ENCODE data around the gene VAPB. TPM values are rescaled to one million over a fixed set of nuclear protein-coding genes. Genes with fewer than 3 reads are reported as not detected.

The VAPB gene
- total RNA-seq, 2 donors from 2014 or later, result 53.5 to 63.3 TPM

GRCh38 chr20:58375759-58376352 lies 13.2 kb upstream of the VAPB start:
- no peak for DNase-seq
- intact Hi-C loops (cut with DNase I, micrococcal nuclease), result no loop called here
- no peak for ATAC-seq

- ATAC-seq, result no peak
These were observed 12.0 kb upstream of the VAPB start for GRCh38 chr20:58377017-58377416.

GRCh38 chr20:58377766-58378401 lies 11.1 kb upstream of the VAPB start:
- ATAC-seq, result no peak

More at GRCh38 chr20:58377017-58377416, 12.0 kb upstream of the VAPB start:
- no peak for DNase-seq
- intact Hi-C loops (cut with DNase I, micrococcal nuclease), result no loop called here

GRCh38 chr20:58378704-58379103 lies 10.3 kb upstream of the VAPB start:
- ATAC-seq, result no peak
- intact Hi-C loops (cut with DNase I, micrococcal nuclease), result no loop called here
- no peak for DNase-seq

More at GRCh38 chr20:58377766-58378401, 11.1 kb upstream of the VAPB start:
- intact Hi-C loops (cut with DNase I, micrococcal nuclease), result no loop called here
- DNase-seq, result no peak

DNA sequence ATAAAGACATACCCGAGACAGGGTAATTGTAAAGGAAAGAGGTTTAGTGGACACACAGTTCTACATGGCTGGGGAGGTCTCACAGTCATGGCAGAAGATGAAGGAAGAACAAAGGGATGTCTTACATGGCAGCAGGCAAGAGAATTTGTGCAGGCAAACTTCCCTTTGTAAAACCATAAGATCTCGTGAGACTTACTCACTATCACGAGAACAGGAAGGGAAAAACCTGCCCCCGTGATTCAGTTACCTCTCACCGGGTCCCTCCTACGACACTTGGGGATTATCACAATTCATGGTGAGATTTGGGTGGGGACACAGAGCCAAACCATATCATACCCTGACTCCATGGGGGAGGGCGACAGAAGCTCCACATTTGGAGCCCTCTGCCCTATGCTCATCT lies 7.4 kb upstream of the VAPB start:
- intact Hi-C loops (cut with DNase I, micrococcal nuclease), result no loop called here
- DNase-seq (no peak), ATAC-seq (no peak)

GRCh38 chr20:58382096-58382495 lies 6.9 kb upstream of the VAPB start:
- intact Hi-C loops (cut with DNase I, micrococcal nuclease), result no loop called here
- ATAC-seq (peak; percentile 58), DNase-seq (no peak)

DNA sequence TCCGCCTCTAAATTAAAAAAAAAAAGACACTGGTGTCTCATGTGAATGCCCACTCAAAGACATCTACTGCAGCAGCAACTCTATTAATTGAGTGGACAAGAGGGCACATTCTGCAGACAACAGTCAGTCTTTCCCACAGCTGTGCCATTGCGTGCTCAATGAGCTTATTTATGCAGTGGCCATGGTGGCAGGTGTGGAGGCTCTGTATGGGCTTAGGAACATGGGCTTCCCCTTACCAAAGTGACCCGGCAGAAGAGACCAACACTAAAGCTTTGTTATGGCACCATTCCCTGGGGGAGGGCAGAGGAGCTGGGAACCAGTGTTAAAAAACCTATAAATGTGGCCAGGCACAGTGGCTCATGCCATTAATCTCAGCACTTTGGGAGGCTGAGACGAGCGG lies 4.2 kb upstream of the VAPB start:
- ATAC-seq, result no peak
- intact Hi-C loops (cut with DNase I, micrococcal nuclease), result no loop called here
- no peak for DNase-seq

DNA sequence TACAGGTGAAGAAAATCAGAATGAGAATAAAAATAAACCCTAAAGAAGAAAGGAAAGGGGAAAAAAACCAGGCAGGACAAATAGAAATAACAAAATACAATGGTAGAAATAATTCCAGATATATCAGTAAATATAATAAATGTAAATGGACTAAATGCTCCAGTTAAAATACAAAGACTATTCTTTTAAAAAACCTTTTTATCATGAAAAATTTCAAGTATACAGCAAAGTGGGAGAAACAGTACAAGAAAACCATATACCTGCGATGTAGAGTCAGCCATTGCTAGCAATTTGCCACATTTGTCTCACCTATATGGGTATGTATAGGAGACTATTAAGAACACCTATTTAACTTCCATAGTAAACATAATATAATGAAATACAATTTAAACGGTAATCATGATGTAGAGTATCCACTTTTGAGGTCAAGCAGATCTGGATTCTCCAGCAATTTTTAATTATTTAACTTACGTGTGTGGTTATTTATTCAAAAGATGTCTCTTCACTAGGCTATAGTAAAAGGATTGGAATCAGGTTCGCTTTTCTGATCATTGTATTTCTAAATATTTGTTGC lies 914 bp upstream of the VAPB start:
- DNase-seq (no peak), ATAC-seq (no peak)
- intact Hi-C loops (cut with DNase I, micrococcal nuclease), result no loop called here

DNA sequence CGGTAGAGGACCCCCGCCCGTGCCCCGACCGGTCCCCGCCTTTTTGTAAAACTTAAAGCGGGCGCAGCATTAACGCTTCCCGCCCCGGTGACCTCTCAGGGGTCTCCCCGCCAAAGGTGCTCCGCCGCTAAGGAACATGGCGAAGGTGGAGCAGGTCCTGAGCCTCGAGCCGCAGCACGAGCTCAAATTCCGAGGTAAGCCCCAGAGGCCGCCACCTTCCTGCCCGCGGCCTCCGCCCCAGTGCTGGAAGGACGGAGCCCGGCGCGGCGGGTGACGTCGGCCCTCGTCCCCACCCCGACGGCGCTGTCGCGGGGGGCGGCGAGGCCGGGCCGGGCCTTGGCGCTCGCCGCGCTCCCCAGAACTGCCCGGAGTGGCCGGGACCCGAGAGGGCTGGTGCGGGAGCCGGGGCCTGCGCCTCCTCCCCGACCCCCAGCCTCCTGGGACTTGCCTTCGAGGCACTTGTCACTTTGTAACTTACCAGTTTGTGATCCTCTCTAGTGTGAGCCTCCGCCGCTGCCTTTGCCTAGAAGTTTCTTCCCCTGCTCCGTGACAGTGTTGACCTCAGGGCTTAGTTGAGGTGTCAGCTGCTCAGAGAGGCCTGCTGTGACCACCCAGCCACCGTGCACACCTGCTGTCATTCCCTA lies 417 bp downstream of the VAPB start:
- intact Hi-C loops (cut with DNase I, micrococcal nuclease), result no loop called here

DNA sequence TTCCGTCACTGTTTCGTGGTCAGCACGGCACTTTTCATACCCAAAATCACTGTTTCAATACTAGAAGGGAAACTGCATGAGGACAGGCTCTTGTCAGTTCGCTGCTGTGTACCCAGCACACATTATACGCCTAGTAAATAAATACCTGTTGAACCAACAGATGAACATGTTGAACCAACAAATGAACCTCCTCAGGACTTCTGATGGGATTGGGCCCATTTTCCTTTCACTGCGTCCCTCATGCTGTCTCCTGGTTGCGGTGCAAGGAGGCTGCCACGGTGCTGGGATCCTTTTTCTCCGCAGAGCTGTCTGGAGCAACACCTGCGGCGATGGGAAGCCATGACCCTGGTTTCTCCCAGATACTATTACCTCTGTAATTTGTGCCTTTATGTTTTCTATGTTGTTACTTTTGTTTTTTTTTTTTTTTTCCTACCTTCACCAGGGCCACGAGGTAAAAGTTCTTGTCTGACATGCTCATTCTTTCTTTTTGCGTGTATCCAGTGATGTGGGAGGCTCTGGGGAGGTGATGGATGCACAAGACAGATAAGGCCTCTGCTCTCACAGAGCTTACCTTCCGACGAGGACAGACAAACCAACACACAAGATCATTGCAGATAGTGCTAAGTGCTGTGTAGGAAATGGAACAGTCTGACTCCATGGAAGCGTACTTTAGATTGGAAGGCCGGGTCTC lies 1.1 kb downstream of the VAPB start:
- DNase-seq (peak in 1 of 2 donors; percentile 23), ATAC-seq (no peak)
- intact Hi-C loops (cut with DNase I, micrococcal nuclease), result no loop called here

More for the DNA sequence above, 417 bp downstream of the VAPB start:
- peak; percentile 73 for ATAC-seq
- DNase-seq, result no peak

GRCh38 chr20:58390659-58391035 lies 1.6 kb downstream of the VAPB start:
- DNase-seq (no peak), ATAC-seq (no peak)
- intact Hi-C loops (cut with DNase I, micrococcal nuclease), result no loop called here

DNA sequence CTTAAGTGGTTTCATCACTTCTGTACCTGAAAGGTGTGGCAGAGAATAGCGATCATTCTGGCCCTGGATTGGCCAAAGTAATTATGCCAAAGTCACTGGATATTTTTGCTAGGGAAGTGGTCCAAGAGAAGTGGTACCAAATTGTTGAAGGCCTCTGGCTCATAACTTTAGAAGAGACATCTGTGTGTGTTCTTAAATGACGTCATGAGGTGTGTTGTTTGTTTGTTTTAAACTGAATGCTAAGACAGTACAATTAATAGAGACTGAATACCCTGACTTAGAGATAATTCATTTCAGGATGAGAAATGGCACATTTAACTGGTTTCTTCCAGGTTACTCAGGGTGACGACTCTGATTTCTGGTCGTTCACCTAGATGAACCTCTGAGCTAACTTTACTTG lies 3.3 kb downstream of the VAPB start:
- DNase-seq (no peak), ATAC-seq (no peak)
- intact Hi-C loops (cut with DNase I, micrococcal nuclease), result no loop called here

DNA sequence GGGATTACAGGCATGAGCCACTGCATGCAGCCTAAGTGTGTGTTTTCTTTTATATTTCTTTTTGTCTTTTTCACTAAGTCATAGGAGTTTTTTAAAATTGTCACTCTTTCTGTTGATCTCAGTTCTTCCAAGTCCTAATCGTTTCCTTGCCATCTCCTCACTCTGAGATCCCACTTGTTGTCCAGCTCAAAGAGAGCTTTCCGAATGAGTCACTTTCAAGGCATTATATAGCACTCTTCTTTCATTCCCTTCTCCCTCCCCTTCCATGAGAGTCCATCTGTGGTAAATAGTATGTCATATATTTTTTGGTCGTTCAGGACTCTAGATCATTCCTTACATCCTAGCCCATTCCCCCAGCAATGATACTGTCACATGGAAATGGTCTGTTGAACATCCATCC lies 4.3 kb downstream of the VAPB start:
- DNase-seq (no peak), ATAC-seq (no peak)
- intact Hi-C loops (cut with DNase I, micrococcal nuclease), result no loop called here

DNA sequence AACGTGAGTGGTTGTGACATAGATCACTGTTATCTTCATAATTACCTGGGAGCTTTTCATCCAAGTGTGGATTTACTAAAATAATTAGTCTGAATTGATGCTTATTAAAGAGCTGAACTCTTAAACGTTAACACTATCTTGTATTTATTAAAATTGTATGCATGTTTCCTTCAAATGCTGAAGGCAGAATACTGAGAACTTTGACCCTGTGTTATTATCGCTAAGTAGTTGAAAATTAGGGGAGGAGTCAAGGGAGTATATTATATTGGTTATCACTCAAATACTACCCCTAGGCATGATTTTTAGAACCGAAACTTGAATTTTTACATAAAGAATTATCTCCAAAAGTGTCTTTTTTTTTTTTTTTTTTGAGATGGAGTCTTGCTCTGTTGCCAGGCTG lies 5.8 kb downstream of the VAPB start:
- intact Hi-C loops (cut with DNase I, micrococcal nuclease), result no loop called here
- ATAC-seq (no peak), DNase-seq (no peak)

GRCh38 chr20:58395604-58396003 lies 6.6 kb downstream of the VAPB start:
- intact Hi-C loops (cut with DNase I, micrococcal nuclease), result no loop called here
- ATAC-seq (no peak), DNase-seq (no peak)

DNA sequence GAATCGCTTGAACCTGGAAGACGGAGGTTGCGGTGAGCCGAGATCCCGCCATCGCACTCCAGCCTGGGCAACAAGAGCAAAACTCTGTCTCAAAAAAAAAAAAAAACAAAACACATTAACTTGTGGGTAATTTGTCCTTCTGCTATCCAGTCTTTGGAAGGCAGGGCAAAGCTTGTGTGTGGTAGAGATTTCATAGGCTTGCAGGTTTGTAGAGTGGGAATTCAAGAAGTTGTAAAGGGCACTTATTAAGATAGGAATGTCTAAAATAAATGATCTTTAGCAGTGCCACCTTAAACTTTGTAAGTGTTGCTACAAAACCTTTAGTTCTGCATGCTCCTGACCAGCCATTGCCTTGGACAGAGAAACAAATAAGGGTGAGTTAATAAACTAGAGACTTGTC lies 8.4 kb downstream of the VAPB start:
- intact Hi-C loops (cut with DNase I, micrococcal nuclease), result no loop called here
- ATAC-seq, result no peak
- no peak for DNase-seq

DNA sequence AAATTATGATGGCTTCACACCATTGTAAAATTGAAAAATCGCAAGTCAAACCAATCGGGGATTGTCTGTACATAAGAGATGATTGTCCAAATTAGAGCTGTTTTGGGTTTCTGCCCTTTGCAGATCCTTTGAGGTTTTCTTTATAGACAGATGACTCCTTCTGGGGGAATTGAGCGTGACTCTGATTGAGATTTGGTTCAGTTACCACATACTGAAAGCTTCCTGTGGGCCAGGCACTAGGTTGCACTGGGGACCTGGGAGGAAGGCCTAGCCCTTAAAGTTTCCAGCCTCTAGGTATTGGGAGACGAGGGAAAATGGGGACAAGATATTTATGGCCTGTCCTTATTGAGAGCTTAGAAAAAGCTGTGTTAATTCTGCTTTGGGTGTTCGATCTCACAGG lies 9.2 kb downstream of the VAPB start:
- intact Hi-C loops (cut with DNase I, micrococcal nuclease), result no loop called here
- no peak for ATAC-seq
- DNase-seq, result no peak

DNA sequence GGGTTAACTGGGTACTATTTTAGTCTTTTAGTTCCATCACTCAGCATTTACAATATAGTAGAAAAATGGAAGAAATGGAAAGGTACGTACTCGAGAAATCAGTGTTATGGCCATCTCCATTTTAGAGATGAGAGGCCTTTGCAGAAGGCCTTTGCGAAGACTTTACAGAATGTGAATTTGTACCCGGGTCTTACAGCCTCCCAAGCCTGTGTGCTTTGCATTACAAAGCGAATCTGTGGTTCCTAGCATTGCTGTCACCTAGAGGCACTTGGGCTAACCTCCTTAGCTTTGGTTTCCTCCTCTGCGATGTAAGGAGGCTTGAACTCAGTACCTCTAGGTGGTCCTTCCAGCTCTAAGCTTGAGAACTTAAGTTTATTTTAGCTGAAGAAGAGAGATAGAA lies 10.9 kb downstream of the VAPB start:
- ATAC-seq, result no peak
- no peak for DNase-seq
- intact Hi-C loops (cut with DNase I, micrococcal nuclease), result no loop called here

DNA sequence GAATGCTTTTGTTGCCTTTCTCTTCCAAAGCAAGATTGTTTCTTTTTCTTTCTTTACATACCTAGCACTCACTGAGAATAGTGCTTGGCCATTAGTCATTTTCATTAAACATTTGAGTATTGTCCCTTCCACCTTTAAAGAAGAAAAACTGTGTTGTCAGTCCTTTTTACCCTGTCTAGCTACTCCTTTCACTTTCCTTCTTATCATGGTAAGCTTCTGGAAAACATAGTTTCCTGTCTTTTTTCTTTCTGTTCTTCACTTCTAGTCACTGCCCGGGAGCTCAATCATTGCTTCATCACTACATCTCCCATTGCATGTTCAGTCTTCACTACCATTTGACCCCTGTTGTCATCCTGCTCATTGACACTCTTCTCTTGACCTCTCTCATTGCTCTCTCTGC lies 12.1 kb downstream of the VAPB start:
- intact Hi-C loops (cut with DNase I, micrococcal nuclease), result no loop called here
- ATAC-seq, result no peak
- no peak for DNase-seq

DNA sequence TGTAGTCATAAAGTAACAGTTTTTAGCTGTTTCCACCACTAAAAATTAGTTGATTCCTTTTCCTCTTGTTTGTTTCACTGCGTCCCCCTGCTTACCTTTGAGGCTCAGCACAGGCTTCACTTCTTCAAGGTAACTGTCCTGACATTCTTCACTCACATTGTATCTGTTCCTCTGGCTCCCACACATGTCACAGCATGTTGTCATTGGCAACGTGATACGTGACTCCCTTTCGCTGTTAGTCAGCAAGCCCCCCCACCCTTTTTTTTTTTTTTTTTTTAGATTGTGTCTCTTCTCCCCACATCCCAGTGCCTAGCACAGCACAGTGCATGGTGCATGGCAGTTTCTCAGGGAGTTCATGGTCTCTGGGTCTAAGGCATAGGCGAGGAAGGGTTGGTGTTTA lies 13.3 kb downstream of the VAPB start:
- ATAC-seq (no peak), DNase-seq (no peak)
- intact Hi-C loops (cut with DNase I, micrococcal nuclease), result no loop called here
